SU-DHL-6 (cell line): ENCODE measurements around the gene C3orf18.

Source experiments
- CTCF ChIP-seq: fragments of 200-600 bp; sonication (generic); IDR thresholded peaks from one replicate; pipeline ENCODE4 v1.5.1; 2017; ENCODE audit warnings: antibody characterized with exemption, mild to moderate bottlenecking, low read length, moderate library complexity; ENCODE audit not compliant: insufficient read depth, poor library complexity, severe bottlenecking
- EZH2phosphoT487 ChIP-seq: fragments of 200-600 bp; sonication (generic), shearing (Covaris generic); conservative IDR thresholded peaks from 2 replicates; pipeline ENCODE4 v1.6.1; 2018; ENCODE audit warnings: mild to moderate bottlenecking, antibody characterized with exemption, low read length, moderate library complexity, mixed read lengths

GRCh38 chr3:50549226-50549625 is 18.3 kb downstream of the C3orf18 start:
- TF ChIP-seq CTCF (no peak), EZH2phosphoT487 (no peak)
